SH-SY5Y (cell line): ENCODE data around the gene DCD.

Experiments
- GATA2 ChIP-seq: IDR thresholded peaks from 2 replicates; pipeline ENCODE4 v1.6.1; 2011; ENCODE audit warnings: mild to moderate bottlenecking, low read depth, low read length
- GATA3 ChIP-seq: IDR thresholded peaks from 2 replicates; pipeline ENCODE4 v1.6.1; 2011; ENCODE audit warnings: low read depth, mild to moderate bottlenecking, low read length, moderate library complexity

- TF ChIP-seq GATA2 (no peak), GATA3 (no peak)
These were observed 49.7 kb upstream of the DCD start for GRCh38 chr12:54697851-54698250.
